HG03354 (cell line): ENCODE measurements around the gene LMBR1.

Experiments
- ATAC-seq: cut with Tn5 transposase; IDR thresholded peaks from one replicate; pipeline ENCODE4 v1.9.1; 2021; ENCODE audit warnings: mild to moderate bottlenecking; ENCODE audit not compliant: unreplicated experiment, poor library complexity, severe bottlenecking

LMBR1 gene

DNA sequence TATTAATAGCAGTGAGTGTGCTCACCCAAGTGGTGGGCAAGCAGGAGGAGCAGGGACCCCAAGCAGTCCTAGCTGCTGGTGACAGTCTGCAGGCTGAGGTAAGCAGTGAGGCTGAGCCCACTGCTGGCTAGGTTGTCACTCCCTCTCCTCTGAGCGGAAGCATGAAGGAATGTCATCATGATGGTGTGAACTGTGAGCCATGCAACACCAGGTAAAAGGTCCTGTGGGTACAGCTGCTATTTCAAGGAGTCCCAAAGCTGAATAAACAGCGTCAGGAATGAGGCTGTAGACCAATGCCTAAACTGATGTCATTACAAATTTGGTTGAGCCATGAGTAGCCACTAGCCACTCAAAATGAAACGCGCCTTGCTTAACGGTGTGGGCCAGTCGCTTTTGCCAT lies 126.3 kb downstream of the LMBR1 start:
- no peak for ATAC-seq

DNA sequence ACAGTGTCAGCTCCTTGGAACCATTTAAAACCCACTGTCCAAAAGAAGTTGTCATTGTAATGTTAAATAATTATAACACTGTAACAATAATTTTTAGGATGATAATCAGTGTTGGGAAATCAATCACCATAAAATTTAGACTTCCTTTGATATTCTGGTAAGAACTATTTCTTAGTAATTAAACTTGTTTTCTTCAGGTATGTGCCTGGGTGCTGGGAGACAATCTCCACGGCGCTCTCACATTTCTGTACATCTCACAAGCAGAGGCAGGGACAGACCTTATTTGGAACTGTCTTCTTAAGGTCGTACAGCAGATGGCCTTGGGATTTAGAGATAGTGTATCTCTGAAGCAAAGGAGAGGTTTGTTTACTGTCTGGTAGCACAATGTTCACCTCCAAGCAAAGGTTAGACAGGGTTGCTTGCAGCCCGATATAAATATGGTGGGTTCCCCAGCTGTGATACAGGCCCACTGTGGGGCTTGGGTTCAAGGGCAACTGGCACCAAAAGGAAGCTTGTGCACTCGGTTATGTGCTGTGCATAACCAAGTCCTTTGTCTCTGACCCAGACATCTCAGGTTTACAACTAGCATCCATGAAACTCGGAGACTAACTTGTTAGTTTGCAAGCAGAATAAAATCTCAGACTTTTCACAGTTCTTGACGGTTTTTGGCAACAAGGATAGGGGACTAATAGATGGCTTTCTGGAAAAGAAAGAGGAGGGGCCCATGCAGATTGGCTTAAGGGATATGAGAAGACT lies 126.9 kb downstream of the LMBR1 start:
- ATAC-seq = no peak

DNA sequence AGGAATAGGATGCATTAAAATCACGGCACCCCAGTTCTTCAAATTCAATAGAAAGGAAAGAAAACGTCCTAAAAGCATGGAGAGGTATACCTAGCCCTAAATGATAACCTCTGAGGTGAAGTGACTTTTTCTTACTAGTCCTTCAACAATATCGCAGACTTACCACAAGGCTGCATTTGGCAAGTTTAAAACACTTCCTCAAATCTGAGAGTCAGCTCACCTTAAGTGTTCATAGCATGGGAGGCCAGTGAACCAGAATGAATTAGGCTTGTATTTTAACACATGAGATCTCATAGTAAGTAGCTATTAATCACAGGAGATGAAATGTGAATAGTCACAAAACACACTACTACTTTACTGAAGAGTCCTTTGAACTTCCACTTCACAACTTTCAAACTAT lies 128.2 kb downstream of the LMBR1 start:
- ATAC-seq = no peak

DNA sequence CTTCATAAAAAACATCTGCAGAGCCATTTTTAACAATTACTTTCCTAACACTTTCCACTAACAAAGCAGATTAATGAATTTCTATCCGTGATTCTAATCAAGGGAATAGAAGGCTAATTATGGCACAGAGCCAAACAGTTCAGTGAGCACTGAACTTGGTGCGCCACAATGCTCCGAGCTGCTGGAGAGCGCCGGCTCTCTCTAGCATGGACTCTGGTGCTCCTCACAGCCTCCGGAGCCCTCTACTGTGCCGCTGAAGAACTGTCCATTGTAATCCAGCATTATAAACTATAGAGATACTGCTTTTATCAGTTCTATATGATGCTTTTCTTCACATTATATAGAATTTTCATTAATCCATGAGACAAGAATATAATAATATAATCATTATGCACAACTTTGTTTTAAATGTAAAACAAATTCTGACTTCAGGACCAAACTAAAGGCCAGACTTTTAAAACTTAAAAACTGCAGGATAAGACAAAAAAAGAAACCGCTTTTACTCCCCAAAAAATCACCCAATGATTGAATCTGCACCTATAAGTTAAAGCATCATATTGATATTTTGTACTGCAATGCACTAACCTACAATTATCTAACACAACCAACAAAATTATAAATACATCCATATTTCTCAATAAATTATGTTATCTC lies 128.8 kb downstream of the LMBR1 start:
- peak; percentile 75 for ATAC-seq

DNA sequence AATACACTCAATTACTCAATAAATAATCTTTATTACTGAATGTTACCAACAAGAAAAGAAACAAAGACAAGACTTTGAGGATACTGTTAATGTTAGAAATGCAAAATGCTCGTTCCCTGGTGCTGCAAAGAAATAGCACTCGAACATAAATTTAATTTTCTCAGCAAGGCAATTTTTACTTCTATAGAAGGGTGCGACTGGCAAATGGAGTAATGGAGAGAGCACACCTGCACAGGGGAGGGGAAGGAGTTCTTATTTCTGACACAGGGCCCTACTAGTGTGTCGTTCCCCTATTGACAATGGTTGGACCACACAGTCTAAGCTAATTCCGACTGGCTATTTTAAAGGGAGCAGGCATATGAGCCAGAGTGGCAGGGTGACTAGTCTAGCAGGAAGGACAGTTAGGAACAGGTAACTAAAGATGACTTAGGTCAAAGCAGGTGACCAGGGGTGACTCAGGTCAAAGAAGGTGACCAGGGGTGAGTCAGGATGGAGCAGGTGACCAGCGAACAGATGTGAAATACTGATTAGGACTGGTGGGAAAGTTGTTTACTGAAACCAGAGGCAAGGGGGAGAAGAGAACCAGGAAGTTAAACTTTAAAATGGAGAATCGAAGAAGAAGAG lies 133.3 kb downstream of the LMBR1 start:
- ATAC-seq = no peak

DNA sequence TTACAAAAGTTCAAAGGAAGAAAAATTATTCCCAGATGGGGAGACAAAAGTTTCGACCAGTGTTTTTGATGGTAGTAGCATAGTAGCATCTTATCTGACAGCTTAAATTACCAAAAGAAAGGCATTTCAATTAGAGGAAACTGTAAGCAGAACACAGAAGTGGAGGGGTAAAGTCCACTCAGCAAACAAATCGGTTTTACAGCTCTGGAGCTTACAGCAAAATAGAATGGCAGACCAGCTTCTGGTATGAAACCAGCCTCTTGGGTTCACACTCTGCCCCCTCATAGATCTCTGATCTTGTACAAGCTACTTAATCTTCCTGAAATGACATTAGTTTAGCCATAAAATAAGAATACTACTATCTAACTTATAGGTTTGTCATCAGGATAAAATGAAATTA lies 133.8 kb downstream of the LMBR1 start:
- no peak for ATAC-seq

DNA sequence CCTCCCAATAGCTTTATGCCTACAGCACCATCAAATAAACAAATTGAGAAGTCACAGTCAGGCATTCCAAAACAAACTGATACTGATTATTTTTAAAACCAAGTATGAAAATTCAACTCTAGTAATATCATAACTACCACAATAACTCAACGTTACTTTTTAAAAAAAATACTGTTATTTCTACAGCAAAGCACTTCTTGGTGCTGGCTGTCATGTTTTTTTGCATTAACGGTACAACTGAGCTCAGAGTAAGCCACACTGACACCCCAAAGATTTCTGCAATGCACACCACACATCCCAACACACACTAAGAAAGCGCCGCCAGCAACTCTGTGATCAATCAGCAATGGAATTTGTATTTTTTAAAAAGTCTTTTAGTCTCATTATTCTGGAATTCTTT lies 138.8 kb downstream of the LMBR1 start:
- ATAC-seq = no peak

DNA sequence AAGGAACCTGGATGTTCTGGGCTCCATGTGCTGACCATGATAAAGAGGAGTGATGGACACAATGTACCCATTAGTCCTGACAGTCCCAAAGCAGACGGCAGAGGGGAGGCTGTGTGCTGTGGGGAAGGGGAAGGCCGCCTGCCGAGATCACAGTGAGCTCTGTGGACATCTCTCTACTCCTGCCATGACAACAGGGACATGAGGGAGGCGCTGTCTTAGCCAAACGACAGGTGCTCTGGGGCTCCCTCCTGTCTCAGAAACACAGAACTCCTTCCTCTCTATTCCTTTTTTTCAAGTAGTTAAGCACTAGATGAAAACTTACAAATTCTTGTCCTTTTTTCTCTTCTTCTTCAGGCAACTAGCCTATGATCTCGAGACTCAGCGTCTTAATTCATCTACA lies 139.4 kb downstream of the LMBR1 start:
- ATAC-seq = no peak

DNA sequence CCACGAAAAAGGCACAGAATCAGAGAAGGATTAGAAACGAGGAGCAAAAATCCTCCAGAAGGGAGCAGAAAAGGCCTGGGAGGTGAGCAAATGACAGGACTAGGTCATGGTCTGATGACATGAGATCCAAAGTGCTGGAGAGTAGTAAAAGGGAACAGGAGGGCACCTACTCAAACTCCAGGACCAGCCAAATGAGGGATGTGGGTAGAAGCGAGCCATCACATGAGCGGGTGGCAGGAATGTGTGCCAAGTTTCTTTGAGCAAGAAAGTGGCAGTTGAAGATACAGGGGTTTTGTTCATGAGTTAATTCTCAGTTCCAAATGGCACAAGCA lies 139.8 kb downstream of the LMBR1 start:
- ATAC-seq = no peak

DNA sequence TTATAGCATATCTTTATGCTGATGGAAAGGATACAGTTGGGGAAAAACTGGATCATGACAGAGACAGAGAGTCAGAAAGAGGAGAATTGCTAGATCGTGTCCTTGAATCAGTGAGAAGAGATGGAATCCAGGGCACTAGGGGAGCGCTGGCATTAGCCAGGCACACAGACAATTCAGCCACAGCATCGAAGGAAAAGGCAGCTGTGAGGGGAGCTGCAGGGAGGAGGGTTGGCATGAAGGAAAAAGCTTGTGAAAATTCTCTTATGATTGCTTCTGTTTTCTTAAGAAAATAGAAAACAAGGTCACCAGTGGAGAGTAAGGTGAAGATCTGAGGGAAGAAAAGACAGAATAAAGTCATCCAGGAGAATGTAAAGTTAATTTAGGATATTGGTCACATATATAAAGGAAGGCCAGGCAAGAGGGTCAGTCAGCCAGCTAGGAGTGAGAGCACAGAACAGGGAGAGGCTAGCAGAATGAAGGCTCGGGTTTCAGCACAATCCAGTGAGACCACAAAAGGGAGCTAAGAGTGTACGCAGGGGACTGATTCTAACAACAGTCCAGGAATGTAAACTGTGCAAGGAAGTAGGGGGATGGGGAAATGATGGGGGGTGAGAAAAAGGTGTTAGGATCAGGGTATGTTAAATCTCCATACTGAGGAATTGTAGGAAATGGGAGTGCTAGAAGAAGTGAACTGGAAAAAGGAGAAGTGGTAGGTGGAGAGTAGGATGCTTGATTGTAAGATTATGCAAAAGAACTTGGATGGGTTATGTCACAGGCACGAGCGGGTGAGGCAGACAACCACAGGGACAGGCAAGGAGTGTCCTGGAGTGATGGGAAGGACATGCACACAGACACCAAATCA lies 140.4 kb downstream of the LMBR1 start:
- no peak for ATAC-seq

DNA sequence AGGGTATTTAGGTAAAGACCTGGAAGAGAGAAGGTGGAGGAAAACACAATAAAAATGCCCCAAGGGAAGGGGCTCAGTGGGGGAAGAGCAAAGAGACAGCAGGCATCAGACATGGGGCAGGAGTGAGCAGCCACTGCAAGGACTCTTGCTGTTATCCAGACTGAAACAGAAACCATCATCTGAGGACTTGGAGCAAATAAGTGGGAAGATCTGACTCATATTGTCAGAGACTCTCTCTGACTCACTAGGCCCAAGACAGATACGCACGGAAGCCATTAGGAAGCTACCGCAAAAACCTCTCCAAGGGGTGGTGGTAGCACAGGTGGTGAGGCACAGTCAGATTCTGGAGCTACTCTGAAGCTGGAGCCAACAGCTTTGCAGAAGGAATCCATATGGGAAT lies 141.7 kb downstream of the LMBR1 start:
- ATAC-seq = no peak

DNA sequence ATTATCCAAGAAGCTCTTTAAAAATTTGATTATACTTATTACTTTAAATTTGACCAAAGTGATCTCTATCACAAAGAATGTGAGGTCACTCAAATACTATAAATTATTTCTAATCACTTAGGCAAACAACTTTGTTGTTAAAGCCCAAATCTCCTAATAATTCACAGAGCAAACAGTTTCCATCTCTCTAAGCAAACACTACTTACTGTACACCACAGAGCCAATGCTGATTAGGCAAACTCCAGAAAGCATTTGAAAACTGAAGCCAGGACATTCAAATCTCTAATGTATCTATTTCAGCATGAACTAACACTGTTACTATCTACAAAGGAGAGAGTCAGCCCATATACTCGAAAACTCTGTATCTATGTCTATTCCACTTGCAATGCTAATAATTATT lies 145.3 kb downstream of the LMBR1 start:
- ATAC-seq = no peak

DNA sequence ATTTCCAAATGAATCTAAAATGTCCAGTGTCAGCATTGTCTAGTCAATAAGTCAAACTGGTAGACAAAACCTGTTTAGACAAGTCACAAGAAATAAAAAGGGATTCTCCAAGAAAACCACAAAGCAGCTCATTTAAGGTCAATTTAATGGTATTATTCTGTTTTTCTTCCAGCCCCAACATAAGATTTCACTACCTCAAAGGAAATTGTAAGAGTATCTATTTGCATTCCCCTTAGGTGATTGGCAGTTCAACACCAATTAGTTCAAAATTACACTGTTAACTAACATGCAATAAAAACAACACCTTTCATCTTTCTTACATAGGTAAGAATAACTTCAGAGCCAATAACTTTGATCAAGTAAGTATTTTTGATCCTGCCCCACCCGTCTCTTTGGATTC lies 146.1 kb downstream of the LMBR1 start:
- ATAC-seq = no peak

DNA sequence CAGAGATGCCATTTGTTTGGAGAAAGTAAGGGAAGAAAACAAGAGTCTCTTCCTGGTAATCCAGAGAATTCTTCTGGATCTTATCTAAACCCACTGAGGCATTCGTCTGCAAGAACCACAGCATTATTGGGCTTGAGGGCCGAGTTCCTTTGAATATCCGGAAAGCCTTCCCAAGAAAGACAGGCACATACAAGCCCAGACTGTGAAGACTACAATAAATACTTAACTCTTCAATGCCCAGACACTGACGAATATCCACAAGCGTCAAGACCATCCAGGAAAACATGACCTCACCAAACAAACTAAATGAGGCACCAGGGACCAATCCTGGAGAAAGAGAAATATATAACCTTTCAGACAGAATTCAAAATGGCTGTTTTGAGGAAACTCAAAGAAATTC lies 153.4 kb downstream of the LMBR1 start:
- no peak for ATAC-seq

DNA sequence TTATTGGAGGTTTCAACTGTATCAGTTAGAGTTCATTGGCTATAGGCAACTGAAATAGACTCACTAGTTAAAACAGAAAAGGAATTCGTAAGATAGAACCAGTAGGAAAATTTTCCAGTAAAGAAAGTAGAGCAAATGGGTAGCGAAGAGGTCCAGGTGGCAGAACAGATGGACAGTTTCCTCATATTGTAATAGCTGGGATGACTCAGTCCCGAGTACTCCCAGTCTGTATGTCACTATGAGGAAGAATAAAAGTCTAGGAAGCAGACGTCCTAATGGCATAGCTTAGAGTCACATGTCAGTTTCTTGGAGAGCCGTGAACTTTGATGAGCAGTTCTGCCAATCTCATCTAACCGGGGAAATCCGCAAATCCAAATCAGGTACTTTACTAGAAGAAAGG lies 157.1 kb downstream of the LMBR1 start:
- ATAC-seq = no peak

DNA sequence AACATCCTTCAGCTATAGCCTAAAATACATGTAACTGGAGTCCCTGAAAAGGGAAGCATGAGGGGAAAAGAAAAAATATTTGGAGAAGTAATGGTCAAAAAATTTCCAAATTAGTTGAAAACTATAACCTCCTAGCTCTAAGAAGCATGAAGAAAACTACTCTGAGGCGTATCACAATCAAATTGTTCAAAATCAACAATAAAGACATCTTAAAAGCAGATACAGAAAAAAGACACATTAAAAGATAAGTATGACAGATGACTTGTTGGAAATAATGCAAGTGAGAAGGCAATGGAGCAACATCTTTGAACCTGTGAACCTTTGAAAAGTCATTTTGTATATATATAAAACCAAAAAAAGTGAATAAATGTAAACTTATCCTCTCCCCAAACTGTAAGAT lies 159.3 kb downstream of the LMBR1 start:
- ATAC-seq = no peak

DNA sequence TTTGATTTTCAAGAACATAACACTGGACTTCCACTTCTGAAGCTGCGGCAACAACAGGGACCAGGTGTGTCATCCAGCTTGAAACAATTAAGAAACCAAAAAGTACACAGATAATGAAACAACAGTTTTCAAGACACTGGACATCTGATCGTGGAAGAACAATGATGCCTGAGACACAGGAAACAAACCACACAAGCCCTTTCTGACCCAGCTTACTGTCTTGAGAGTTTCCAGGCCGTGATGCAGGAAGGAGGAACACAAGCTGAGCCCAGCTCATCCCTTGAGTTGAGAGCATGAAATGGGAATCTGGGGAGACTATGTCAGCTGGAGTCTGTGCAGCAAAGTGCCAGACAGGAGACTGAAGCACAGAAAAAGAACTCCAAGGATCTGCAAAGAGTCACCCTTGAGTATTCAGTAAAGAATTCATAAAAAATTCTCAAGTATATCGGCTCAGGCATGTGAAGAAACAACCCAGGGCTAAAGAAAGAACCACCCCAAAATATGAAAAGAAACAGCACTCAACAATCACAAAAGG lies 160.8 kb downstream of the LMBR1 start:
- no peak for ATAC-seq

DNA sequence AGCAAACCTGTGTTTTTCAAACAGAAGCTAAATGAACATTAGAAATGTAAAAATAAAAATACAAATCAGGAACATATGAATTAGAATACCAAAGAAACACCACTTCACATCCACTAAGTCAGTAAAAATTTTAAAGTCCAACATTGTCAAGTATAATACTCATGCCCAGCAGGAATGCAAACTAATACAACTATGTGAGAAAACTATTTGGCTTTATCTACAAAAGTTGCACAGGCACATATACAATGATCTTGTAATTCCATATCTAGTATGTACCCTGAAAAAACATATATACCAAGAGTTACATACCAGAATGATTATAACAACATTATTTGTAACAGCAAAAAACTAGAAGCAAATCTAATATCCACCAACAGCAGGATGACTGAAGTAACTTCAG lies 161.3 kb downstream of the LMBR1 start:
- no peak for ATAC-seq

DNA sequence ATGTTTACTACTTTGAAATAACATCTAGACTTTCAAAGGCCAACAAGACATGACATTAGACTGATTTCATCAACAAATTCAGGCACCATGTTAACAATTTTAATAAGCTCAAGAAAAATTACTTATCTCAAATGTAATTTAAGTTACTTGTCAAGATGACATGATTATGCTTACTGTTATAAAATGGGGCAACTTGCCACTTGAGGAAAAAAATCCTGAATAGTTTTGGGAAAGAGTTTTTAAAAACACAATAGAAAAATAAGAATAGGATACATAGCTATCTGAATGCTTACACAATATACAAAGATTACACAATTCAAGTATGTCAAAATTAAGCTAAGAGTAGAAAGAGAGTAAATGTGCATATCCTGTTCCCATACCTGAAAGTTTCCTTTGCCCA lies 167.0 kb downstream of the LMBR1 start:
- no peak for ATAC-seq

DNA sequence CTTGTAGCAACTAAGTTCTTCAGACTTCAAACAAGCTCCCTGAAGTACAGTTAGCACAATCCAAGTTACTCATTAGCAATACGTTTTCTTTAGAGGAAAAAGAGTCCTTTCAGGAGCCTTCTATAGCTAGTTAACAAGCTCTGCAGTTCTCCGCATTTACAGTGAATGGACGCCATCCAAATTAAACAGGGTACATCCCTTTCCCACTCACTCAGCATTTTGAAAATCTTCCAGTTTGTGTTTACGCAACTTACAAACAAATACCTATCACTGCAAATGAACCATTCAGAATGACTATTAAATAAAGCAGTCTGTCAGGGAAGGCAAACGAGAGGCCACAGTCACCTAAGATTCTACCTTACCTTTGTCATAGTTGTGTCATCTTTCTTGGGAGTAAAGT lies 167.9 kb downstream of the LMBR1 start:
- ATAC-seq = no peak
